ENCODE measurements around the gene CDK5RAP2.
"Not testable (repeated sequence)": the region's sequence is repeated elsewhere in the genome, so short reads cannot be mapped to it uniquely, and the experiment has no call there.

CDK5RAP2 gene

DNA sequence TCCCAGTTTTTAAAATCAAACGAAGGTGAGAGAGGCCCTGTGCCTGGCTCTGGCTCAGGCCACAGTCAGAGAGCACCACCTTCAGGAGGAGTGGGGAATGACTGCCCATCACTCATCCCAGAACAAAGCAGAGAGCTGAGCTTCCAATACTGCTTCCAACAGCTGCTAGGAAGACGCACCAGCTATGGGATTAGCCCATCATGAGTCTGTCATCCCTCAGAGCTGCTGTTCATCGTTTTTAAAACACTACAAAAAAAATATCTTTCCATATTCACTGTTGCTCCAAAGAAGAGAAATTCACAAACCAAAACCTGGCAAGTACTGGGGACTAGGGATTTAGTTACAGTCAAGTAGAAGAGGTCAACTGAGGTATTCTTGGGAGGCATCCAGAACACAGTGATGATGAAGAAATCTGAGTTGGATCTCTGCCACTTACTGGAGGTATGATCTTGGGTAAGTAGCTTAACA, 102.4 kb downstream of the CDK5RAP2 start:
- DNase-seq (ENCODE audit: extremely low read depth in 1 of 2, low read depth in 1 of 2), result no peak

DNA sequence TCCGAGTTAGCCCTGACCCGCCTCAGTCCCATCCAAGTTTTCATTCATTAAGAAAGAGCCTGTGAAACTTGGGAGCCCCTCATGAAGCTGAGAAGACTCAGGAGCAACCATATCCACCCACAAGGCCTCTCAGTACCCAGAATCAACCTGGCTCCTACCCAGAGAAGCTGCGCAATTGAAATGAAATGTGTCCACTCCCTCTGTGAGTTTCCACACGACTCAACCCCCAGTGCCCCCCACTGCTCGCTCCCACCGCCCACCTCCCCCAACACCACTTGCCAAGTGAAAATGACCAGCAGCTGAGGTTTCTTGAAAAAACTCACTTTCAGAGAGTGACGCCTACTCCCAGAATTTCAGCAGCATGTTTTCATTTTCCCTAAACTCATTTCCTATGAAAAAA, 104.6 kb downstream of the CDK5RAP2 start:
- no peak for DNase-seq (ENCODE audit: extremely low read depth in 1 of 2, low read depth in 1 of 2)

DNA sequence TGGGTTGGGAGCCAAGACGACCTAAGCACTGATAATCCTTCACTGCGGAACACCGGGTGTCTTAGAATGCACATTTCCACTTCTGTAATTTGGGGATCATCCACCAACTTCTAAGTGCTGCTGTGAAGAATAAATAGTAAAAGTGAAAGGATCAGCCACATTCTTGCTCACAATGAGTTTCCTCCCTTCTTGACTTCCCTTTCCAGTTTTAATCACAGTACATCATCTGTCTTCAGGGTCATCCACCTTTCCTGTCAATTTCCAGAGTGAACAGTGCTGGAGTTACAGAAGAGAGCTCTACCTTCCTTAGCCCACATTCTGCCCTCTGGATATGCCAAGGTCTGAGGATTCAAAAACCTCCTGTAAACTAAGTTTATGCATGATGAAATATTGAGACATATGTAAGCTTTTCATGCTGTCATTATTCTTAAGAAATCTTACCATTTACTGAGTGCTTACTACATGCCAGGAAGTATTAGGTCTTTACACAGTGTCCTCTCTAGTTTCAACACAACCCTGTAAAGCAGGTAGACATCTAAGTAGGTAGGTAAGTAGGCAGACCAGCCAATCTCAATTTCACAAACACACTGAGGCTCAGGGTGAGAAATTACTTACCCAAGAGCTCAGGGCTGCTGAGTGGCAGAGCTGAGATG, 105.2 kb downstream of the CDK5RAP2 start:
- DNase-seq (ENCODE audit: extremely low read depth in 1 of 2, low read depth in 1 of 2), result no peak

DNA sequence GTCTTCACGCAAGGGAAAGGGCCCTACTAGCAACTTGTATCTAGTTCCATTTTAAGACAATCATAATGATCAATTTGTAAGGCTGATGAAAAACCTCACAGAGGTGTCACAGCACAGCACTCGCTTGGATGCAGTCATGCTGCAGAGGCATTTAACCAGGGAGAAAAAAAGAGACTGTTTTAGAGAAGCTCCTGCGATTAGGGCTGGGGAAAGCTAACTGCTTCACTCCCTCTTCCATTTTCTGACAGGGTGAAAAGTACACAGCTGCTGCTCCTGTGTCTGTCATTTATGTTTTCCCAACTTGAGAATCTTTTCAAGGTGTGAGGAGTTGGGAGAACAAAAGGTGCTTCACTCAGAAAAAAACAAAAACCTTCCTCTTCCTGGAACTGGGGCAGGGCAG, 106.4 kb downstream of the CDK5RAP2 start:
- DNase-seq (ENCODE audit: extremely low read depth in 1 of 2, low read depth in 1 of 2), result no peak

DNA sequence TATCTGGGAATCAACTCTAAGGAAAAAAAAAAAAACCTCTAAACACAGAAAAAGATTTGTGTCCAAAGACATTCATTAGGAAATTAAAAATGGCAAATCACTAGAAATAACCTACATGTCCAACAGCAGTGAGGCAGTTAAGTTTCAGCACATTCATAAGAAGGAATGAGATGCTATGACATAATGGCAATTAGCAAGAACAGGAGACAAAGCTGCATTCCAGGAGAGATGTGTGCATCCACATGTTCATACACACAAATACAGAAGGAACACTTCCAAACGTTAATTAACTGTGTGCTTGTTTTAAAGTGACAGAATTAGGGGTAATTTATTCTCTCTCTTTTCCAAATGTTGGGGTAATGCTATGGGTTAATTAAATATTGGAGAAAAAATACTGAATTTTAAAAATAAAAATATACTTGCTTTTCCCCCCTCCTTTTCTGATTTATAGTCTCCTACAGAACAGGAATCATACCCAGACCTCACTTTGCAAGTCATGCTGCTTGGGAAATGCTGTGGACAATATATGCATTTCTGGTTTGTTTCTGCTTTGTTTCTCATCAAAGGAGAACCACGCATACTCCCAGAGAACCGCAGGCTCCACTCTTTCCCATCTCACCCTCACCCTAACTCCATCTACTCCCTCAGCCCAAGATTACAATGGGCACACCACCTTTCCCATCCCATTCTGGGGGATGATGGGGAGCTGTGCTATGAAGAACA, 114.1 kb downstream of the CDK5RAP2 start:
- DNase-seq (ENCODE audit: extremely low read depth in 1 of 2, low read depth in 1 of 2), result no peak

DNA sequence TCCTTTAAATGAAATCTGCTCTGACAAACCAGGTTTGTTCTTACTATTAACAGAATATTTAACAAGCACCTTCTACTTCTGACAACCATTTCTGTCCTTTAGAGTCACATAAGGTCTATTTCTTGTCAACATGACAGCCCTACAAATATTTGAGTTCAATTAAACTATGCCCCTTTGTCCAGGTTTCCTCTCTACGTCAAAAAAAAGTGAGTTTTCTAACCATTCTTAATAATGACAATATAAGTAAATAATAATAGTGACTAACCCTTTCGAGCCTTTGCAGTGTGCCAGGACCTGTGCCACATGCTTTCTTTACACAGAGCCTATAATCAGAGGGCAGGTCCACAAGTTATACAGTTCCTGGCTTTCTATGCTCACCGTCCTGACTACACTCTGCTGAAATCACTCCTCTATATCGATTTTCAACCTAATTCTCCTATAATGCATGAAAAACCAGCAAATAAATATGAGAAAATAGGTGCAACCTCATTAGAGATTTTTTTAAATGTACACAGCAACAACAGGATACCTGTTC, 115.0 kb downstream of the CDK5RAP2 start:
- no peak for DNase-seq (ENCODE audit: extremely low read depth in 1 of 2, low read depth in 1 of 2)

DNA sequence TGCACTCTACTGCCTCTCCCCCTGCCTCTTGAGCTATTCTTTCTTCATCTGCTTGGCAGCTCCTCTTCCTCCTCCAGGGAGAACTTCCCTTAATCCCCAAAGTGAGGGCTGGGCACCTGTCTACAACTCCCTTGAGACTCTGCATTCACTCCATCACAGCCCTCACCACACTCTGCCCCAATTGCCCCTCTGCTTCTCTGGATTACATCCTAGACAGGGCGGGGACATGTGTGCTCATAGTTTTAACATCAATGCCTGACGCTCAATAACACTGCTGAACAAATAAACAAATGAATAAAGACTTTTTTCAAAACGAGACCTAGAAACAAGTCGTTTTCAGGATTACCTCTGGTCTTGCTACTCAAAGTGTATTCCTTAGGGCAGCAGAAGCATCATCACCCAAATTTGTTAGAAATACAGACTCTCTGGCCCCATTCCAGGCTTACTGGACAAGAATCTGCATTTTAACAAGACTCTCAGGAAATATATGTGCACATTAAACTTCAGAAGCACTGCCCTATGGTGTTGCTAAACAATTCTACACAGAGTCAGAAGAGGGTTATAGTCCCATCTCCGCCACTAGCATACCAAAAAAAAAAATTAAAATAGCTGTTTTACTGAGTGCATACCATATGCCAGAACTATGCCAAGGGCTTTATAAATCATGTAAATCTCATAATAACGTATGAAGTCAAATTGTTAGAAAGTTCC, 115.6 kb downstream of the CDK5RAP2 start:
- no peak for DNase-seq (ENCODE audit: extremely low read depth in 1 of 2, low read depth in 1 of 2)

DNA sequence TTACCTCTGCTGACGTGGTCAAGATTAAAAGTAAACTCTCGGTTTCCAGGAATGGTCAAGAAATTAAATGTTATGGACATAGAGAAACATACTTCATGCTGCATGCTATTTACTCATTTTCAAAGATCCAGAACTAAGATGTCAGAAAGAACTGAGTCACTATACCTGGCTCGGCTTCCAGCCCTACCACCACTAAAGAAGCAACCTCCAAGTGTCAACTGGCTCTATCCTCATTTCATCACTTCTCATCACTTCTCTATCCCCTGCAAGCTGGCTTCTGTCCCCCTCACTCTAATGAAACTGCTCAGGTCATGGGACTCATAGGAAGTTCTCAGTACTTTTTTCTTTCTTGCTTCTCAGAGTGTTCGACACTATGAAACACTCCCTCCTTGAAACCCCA, 116.2 kb downstream of the CDK5RAP2 start:
- DNase-seq (ENCODE audit: extremely low read depth in 1 of 2, low read depth in 1 of 2), result no peak

DNA sequence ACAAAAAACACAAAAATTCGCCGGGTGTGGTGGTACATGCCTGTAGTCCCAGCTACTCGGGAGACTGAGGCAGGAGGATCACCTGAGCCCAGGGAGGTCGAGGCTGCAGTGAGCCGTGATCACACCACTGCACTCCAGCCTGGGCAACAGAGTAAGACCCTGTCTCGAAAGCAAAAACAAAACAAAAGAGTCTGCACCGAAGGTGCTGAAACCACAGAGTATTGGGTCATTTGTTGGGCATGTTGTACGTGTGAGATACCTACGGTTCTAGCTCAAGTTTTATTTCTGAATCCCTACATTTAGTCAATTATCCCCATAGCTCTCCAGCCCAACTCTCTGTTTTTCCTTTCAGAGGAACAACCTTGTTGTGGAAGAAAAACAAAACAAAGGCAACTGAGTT, 118.3 kb downstream of the CDK5RAP2 start:
- DNase-seq (ENCODE audit: extremely low read depth in 1 of 2, low read depth in 1 of 2), result not testable (repeated sequence)

DNA sequence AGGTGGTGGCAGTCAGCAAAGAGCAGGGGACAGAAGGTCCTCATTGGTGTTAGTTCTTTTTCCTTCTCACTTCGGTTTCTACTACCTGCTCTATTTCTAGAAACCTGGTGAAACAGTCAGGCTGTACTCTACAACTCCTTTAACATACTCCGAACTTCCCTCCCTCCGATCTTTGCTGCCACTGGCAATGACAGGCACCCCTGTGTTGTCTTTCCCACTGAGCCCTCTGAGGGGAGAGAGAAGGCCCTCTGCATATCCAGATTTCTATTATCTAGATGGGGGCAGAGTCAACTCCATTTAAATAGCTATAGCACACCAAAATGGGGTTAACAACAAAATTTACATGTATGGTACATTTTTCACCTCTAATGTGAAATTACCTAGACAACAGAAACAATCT, 123.7 kb downstream of the CDK5RAP2 start:
- no peak for DNase-seq (ENCODE audit: extremely low read depth in 1 of 2, low read depth in 1 of 2)

DNA sequence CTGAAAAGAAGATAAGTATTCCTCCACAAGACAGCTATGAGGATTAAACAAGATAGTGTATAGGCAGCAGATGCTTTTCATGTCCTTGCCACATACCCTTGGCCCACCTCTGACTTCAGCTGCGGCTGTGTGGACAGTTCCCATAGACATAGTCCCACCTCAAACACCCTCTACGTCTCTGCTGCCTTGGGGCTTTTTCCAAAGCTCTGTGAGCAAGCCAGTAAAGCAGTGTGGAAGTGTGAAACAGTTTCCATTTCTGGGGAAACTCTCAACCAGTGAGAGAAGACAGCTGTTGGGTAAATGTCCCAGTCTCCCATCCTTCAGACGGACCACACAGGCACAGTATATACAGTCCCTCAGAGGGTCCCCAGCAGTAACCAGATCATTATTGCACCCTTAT, 125.5 kb downstream of the CDK5RAP2 start:
- DNase-seq (ENCODE audit: extremely low read depth in 1 of 2, low read depth in 1 of 2), result no peak

DNA sequence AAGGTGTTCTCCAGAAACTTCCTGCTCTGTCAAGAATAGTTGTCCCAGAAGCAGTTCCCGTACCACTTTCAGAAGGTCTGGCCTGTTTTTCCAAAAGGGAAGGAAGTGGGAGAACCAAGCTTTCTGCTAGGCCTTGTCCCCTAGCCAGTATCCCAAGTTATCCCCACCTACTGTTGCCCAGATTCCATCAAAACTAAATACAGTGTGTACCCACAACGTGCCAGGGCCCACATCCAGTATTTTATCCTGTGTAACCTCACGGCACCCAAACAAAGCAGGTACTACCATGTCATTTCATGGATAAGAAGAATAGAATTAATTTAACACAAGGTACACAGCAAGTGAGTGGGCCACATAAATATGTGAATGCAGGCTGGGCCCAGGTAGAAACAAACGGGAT, 126.2 kb downstream of the CDK5RAP2 start:
- DNase-seq (ENCODE audit: extremely low read depth in 1 of 2, low read depth in 1 of 2), result no peak

DNA sequence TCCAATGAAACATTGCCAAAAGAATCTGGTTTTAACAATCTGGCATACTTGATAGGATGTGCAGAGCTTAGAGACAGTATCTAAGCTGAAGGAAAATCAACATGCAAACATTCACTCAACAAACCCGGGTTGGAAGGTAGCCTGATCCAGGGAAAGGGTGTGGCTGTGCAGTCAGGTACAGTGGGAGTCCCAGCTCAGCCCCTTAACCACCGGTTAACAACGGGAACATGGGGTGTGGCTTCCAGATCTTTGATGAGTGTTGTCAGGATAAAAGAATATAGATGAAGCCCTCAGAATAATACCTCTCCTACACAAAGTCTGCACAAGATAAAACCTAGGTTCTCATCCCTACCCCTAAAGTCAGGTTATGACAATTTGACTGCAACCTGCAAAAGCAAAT, 127.3 kb downstream of the CDK5RAP2 start:
- DNase-seq (ENCODE audit: extremely low read depth in 1 of 2, low read depth in 1 of 2), result no peak

DNA sequence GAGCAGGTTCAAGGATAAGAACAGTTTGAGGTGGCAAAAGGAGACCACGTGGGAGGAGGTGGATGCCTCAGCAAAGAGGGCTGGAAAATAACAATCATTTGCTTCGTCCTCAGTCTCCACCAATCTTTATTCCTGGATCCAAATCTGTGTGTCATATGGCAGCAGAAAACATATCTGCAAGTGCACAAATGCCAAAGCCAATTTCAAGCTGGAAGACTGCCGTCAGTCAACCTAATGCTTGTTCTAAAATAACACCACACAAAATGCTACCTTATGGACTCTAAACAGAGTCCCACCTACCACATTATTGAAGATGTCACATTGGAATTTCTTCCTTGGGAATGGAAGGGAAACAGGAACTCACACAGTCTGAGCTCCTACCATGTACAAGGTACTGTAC, 129.1 kb downstream of the CDK5RAP2 start:
- no peak for DNase-seq (ENCODE audit: extremely low read depth in 1 of 2, low read depth in 1 of 2)

DNA sequence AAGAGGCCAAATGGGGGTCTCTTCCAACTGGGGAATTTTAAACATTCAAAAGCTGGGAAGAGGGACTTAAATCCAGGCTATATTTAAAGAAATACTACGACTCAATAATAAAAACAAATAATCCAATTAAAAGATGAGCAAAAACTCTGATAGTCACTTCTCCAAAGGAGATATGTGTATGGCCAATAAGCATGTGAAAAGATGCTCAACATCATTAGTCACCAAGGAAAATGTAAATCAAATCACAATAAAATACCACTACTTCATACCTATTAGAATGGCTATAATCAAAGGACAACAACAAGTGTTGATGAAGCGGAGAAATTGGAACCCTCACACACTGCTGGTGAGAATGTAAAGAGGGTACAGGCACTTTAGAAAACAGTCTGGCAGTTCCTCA, 130.4 kb downstream of the CDK5RAP2 start:
- DNase-seq (ENCODE audit: extremely low read depth in 1 of 2, low read depth in 1 of 2), result no peak

DNA sequence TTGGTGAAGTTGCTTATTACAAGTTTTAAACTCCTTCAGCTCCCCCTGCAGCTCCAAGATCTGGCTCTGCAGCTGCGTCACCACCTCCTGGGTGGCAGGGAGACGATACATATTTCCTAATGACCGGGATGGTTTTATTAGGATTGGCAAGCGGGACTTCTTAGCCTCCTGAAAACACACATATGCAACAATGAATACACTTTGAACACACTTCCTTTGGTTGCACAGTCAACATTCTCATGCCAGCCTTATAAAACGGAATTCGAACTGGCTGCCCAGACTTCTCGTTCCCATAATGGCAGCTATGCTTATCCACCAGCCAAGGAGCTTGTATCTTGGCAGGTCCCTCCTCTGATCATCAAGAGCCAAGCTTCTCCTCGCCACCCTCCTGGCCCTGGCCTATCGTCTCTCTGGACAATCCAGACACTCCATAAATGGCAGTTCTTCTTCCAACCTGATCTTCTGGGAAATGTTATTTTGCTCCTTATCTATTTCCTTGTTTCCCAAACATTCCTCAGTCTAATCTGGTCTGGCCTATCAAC, 131.9 kb downstream of the CDK5RAP2 start:
- DNase-seq (ENCODE audit: extremely low read depth in 1 of 2, low read depth in 1 of 2), result no peak

DNA sequence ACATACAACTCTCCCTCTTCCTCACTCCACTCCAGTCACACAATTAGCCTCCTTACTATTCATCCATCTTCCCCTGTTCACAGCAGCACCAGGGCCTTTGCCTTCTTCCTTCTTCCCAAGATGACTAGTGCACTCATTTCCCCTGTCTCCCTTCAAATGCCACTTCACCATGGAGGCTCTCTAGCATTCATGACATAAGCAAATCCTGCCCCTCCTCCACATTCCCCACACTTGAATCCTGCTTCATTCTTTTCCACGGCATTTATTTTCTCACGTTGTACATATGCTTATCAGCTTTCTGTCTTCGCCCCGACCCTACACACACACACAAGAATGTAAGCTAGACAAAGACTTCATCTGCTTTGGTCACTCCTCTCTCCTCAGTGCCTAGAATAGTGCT, 133.3 kb downstream of the CDK5RAP2 start:
- DNase-seq (ENCODE audit: extremely low read depth in 1 of 2, low read depth in 1 of 2), result no peak

DNA sequence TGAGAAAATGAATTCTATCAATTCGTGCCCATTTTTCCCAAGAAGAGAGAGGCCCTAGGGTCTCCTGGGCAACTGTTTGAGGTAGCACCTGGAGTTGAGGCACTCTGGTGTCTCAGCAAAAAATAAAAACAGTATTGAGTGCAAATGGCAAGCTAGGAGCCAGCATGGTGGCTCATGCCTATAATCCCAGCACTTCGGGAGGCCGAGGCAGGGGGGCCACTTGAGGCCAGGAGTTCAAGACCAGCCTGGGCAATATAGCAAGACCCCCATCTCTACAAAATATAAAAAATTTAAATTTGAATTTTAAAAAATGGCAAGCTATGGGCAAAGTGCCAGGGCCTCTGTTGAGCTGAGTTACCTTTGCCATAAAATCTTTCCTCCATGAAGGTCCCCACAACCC, 136.0 kb downstream of the CDK5RAP2 start:
- no peak for DNase-seq (ENCODE audit: extremely low read depth in 1 of 2, low read depth in 1 of 2)

DNA sequence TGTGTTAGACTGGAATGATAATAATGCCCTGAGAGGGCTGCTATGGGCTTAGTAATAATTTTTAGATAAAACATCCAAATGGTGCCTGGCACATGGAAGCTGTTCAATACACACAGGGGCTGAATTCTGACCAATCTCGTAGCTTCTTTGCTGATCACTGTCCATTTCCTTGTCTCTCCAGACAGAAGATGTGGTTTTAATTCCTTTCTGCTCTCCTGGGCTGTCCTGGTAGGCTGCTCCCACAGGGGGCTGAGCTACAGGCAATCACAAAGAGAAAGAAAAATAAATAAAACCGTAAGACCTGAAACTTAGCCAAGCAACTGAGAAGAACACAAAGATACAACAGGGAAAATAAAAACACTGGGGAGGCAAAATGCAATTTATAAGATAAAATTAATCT, 136.5 kb downstream of the CDK5RAP2 start:
- no peak for DNase-seq (ENCODE audit: extremely low read depth in 1 of 2, low read depth in 1 of 2)

DNA sequence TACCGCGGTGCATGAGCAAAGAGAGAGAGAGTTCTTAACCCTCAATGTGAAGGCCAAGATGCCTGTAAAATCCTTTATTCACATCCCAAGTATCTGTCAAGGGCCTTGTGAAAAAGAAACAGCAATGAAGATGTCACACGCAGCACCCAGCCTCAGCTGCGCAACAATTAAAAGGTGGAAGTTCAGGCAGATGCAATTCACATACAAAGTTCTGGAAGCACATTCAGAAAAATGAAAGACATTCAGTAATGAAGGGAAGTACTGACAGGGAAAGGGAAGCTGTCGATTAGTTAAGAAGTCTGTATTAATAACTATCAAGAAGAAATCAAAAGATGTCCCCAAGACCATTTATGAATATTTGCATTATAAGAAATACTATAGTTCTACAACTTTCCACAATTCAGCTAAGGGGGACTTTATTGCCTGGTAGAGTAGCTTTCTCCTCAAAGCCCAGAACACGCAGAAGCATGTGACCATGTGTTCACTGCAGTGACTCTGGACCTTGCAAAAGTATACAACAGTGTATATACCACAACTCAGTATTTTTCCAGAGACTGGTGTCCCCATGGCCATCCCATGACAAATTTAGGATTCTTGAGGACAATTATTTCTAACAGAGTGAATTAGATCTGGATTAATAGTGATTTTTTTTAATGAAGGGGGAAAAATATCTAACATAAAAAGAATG, 137.5 kb downstream of the CDK5RAP2 start:
- DNase-seq (ENCODE audit: extremely low read depth in 1 of 2, low read depth in 1 of 2), result no peak
